Ishikawa (cell line): ENCODE measurements around the gene ATP11A.

ENCODE experiments used
- CEBPB ChIP-seq: IDR thresholded peaks from 2 replicates; pipeline ENCODE4 v1.6.1; 2012
- CREB1 ChIP-seq: IDR thresholded peaks from 2 replicates; pipeline ENCODE4 v1.6.1; 2012; ENCODE audit warnings: low read depth
- EGR1 ChIP-seq: IDR thresholded peaks from 2 replicates; pipeline ENCODE4 v1.6.1; 2012
- FOXM1 ChIP-seq: IDR thresholded peaks from 2 replicates; pipeline ENCODE4 v1.6.1; 2012; ENCODE audit warnings: low read depth, borderline replicate concordance
- NFIC ChIP-seq: IDR thresholded peaks from 2 replicates; pipeline ENCODE4 v1.6.1; 2012
- RAD21 ChIP-seq: IDR thresholded peaks from 2 replicates; pipeline ENCODE4 v1.6.1; 2012; ENCODE audit warnings: low read depth
- TAF1 ChIP-seq: IDR thresholded peaks from 2 replicates; pipeline ENCODE4 v1.6.1; 2012; ENCODE audit warnings: low read depth, mild to moderate bottlenecking
- TEAD4 ChIP-seq: IDR thresholded peaks from 2 replicates; pipeline ENCODE4 v1.6.1; 2012
- USF1 ChIP-seq: IDR thresholded peaks from 2 replicates; pipeline ENCODE4 v1.6.1; 2012
- YY1 ChIP-seq: IDR thresholded peaks from 2 replicates; pipeline ENCODE4 v1.6.1; 2012; ENCODE audit warnings: low read depth
- ZBTB7A ChIP-seq: IDR thresholded peaks from 2 replicates; pipeline ENCODE4 v1.6.1; 2012; ENCODE audit warnings: low read depth
- TF ChIP-seq, protein P1 (sequence below): IDR thresholded peaks from 2 replicates; pipeline ENCODE4 v1.6.1; 2012; ENCODE audit warnings: low read depth, mild to moderate bottlenecking
- TF ChIP-seq, protein P2 (sequence below): IDR thresholded peaks from 2 replicates; pipeline ENCODE4 v1.6.1; 2012

DNA sequence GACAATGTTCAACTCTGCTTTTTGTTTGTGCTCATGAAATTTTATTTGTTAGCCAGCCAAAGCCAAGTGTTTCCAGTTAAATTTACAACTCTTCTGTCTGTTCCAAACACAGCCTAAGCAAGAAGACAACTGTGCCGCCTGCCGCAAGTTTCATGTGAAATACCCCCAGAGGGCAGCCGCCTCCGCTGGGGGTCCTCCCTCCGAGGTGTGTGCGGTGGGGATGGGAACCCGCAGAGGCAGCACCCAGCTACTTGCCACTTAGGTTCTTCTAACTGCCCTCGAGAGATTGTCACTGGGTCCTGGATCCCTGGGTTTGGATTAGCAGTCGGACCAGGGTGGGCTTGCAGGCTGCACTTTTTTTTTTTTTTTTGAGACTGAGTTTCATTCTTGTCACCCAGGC is 28.5 kb downstream of the ATP11A start:
- TF ChIP-seq, protein P1, sequence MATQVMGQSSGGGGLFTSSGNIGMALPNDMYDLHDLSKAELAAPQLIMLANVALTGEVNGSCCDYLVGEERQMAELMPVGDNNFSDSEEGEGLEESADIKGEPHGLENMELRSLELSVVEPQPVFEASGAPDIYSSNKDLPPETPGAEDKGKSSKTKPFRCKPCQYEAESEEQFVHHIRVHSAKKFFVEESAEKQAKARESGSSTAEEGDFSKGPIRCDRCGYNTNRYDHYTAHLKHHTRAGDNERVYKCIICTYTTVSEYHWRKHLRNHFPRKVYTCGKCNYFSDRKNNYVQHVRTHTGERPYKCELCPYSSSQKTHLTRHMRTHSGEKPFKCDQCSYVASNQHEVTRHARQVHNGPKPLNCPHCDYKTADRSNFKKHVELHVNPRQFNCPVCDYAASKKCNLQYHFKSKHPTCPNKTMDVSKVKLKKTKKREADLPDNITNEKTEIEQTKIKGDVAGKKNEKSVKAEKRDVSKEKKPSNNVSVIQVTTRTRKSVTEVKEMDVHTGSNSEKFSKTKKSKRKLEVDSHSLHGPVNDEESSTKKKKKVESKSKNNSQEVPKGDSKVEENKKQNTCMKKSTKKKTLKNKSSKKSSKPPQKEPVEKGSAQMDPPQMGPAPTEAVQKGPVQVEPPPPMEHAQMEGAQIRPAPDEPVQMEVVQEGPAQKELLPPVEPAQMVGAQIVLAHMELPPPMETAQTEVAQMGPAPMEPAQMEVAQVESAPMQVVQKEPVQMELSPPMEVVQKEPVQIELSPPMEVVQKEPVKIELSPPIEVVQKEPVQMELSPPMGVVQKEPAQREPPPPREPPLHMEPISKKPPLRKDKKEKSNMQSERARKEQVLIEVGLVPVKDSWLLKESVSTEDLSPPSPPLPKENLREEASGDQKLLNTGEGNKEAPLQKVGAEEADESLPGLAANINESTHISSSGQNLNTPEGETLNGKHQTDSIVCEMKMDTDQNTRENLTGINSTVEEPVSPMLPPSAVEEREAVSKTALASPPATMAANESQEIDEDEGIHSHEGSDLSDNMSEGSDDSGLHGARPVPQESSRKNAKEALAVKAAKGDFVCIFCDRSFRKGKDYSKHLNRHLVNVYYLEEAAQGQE = no peak
- TF ChIP-seq TAF1 (no peak), CEBPB (no peak), ZBTB7A (no peak), CREB1 (no peak), RAD21 (no peak), TEAD4 (no peak), EGR1 (no peak), NFIC (no peak), USF1 (no peak), YY1 (no peak), FOXM1 (no peak)
- TF ChIP-seq, protein P2, sequence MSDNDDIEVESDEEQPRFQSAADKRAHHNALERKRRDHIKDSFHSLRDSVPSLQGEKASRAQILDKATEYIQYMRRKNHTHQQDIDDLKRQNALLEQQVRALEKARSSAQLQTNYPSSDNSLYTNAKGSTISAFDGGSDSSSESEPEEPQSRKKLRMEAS = no peak
